Lower leg skin (tissue), 3 donors: Measurements from ENCODE around the gene GNAI3.

ENCODE experiments used
- CTCF ChIP-seq, 3 donors: fragments of 450-650 bp; IDR thresholded peaks; one replicate each; pipeline ENCODE4 v1.5.1; 2016; ENCODE audit warnings: antibody characterized with exemption in 3 of 3, mild to moderate bottlenecking in 3 of 3, moderate library complexity in 2 of 3
- POLR2A ChIP-seq, 2 donors: fragments of 450-650 bp; IDR thresholded peaks; one replicate each; pipeline ENCODE4 v1.6.1; 2016 to 2017; ENCODE audit warnings: antibody characterized with exemption in 2 of 2, mild to moderate bottlenecking in 1 of 2, moderate library complexity in 1 of 2

- TF ChIP-seq POLR2A (IDR thresholded peaks at IDR 0.05) (no peak), CTCF (IDR thresholded peaks at IDR 0.05) (no peak)
These were observed 67.5 kb downstream of the GNAI3 start for GRCh38 chr1:109615879-109616278.
